ENCODE results near the gene C15orf39. TPM values are rescaled to one million over a fixed set of nuclear protein-coding genes. Genes with fewer than 3 reads are reported as not detected.

The C15orf39 gene
- total RNA-seq, 1 experiment from 2014 or later, result 45.6 TPM

DNA sequence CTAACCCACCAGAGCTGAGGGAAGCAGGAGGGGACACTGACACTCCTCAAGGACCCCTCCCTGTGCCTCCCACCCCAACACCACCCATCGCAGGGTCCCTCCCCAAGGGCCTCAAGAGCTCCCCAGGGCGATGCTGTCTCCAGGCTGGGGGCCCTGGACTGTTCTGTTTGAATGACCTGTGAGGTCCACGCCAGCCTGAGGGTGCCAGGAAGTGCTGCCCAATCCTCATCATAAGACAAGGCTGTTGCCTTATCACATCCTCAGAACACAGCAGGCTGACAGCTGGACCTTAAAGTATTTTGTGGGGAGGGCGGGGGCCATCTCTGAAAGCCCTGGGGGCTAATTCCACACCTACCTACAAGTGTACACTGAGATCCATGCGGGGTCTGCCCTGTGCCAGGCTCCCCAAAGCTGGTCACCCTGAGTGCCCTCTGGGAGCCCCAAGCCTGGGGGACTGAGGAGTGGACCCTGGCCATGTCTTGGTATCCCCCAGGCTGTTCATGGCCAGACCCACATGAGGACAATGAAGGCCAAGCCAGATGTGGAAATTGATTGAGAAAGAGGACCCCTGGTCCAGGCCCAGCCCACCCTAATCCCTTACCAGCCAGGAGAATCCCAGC lies 32.6 kb downstream of the C15orf39 start:
- Histone ChIP-seq H3K23me2 (ENCODE audit: insufficient read length, low read depth, low read length, poor library complexity, severe bottlenecking) (no peaks in the 10 kb centered on the region), H2AK5ac (ENCODE audit: insufficient read length, low read length) (no peak overlapping the region), H3K18ac (ENCODE audit: insufficient read length, low read depth, low read length) (no peak overlapping the region), H3K27ac (ENCODE audit: insufficient read length, low read depth, low read length) (no peak overlapping the region), H4K8ac (replicated peaks; ENCODE audit: insufficient read length, low read depth, low read length) (no peak overlapping the region), H3K4me1 (ENCODE audit: insufficient read depth, low read length) (no peaks in the 10 kb centered on the region; the same call in 1 of the 2 replicates), H3K9ac (ENCODE audit: extremely low read depth, insufficient read length, low read length) (no peak overlapping the region), H3K23ac (ENCODE audit: insufficient read length, low read depth, low read length) (no peak overlapping the region), H2BK20ac (ENCODE audit: low read depth, low read length, poor library complexity, severe bottlenecking) (no peak overlapping the region), H3K4me2 (ENCODE audit: insufficient read depth, insufficient read length, low read length) (no peak overlapping the region), H2BK5ac (ENCODE audit: insufficient read length, low read length) (no peak overlapping the region), H4K91ac (ENCODE audit: insufficient read length, low read depth, low read length) (no peak overlapping the region), H3K14ac (ENCODE audit: insufficient read depth, low read length) (no peak overlapping the region; the same call in 1 of the 2 replicates), H3T11ph (ENCODE audit: low read length) (no peak overlapping the region), H4K5ac (ENCODE audit: insufficient read length, low read depth, low read length) (no peak overlapping the region), H2BK120ac (ENCODE audit: low read depth, low read length, poor library complexity, severe bottlenecking) (no peak overlapping the region), H3K27me3 (ENCODE audit: insufficient read depth, low read length) (no peaks in the 10 kb centered on the region), H2BK15ac (ENCODE audit: low read depth, low read length) (no peak overlapping the region), H3K79me2 (ENCODE audit: insufficient read depth, low read length) (no peaks in the 10 kb centered on the region), H4K20me1 (ENCODE audit: control insufficient read depth, insufficient read depth, insufficient read length) (no peaks in the 10 kb centered on the region), H2BK12ac (ENCODE audit: insufficient read length, low read depth, low read length) (no peak overlapping the region), H3K79me1 (ENCODE audit: insufficient read depth, low read depth, low read length, poor library complexity, severe bottlenecking) (no peaks in the 10 kb centered on the region), H3K4ac (ENCODE audit: low read depth, low read length) (no peak overlapping the region), H2AFZ (ENCODE audit: low read length) (no peak overlapping the region), H3K9me3 (ENCODE audit: control insufficient read depth, low read depth, low read length) (no peaks in the 10 kb centered on the region), H3K56ac (ENCODE audit: insufficient read length, low read depth, low read length) (no peak overlapping the region)
- WGBS (ENCODE audit: extremely low coverage, insufficient read length, low lambda C conversion rate), result no CpG with 5 or more reads among the region's 5 CpGs
- Mint-ChIP-seq H3K9me3 (no peaks in the 10 kb centered on the region), H3K36me3 (ENCODE audit: insufficient read depth in 1 of 3, low read depth in 3 of 3) (peaks cover 0 to 2% (median 0%) of the 10 kb centered on the region in 3 experiments; a peak in 2 of 7 replicates), H3K27ac (no peak overlapping the region), H3K4me3 (no peak overlapping the region), H3K27me3 (ENCODE audit: low read depth) (peaks cover 31% of the 10 kb centered on the region), H3K4me1 (peaks cover 9 to 22% of the 10 kb centered on the region in 2 experiments)
- TF ChIP-seq, protein P1, sequence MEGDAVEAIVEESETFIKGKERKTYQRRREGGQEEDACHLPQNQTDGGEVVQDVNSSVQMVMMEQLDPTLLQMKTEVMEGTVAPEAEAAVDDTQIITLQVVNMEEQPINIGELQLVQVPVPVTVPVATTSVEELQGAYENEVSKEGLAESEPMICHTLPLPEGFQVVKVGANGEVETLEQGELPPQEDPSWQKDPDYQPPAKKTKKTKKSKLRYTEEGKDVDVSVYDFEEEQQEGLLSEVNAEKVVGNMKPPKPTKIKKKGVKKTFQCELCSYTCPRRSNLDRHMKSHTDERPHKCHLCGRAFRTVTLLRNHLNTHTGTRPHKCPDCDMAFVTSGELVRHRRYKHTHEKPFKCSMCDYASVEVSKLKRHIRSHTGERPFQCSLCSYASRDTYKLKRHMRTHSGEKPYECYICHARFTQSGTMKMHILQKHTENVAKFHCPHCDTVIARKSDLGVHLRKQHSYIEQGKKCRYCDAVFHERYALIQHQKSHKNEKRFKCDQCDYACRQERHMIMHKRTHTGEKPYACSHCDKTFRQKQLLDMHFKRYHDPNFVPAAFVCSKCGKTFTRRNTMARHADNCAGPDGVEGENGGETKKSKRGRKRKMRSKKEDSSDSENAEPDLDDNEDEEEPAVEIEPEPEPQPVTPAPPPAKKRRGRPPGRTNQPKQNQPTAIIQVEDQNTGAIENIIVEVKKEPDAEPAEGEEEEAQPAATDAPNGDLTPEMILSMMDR (conservative IDR thresholded peaks at IDR 0.05), result no peak
- no peak for DNase-seq
